ENCODE measurements around the gene GAK.

The GAK gene

GRCh38 chr4:963276-964225, 31.4 kb upstream of the GAK start:
- DNase-seq, result no peak

GRCh38 chr4:962231-963208, 30.4 kb upstream of the GAK start:
- no peak for DNase-seq

DNA sequence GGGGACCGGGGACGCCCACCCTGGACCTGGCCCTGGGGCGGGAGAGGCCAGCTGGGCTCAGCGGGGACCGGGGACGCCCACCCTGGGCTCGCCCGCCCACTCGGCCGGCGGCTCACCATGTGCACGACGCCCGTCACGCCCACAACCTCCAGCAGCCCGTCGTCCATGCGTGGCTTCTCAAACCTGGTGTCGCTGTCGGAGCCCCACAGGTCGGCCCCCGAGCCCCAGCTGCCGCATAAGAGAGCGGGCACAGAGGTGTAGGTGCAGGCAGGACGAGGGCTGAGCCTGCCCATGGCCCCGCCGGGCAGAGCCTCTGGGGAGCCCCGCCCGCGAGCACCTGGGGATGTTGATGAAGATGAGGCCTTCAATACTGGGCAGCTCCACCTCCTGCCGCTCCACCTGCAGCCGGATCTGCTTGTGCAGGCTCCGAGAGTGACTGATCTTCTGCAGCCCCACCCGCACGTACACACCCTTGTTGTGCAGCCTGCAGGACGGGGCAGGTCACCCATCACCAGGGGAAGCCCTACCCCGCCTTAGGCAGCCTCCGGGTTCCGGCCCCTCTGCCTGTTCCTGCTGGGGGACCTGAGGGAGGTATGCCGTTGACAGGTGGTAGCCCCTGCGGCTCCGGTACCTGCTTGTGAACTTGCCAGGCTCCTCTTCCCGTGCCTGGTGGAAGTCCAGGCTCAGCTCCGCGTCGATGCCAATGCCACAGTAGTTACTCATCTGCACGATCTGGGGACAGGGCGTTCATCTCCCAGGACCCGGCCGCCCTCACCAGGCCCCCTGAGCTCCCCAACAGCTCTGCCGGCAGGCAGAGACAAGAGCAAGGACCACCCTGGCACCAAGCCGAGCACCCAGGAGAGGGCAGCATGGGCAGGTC, 29.5 kb upstream of the GAK start:
- DNase-seq, result no peak

GRCh38 chr4:960636-961350, 28.7 kb upstream of the GAK start:
- DNase-seq, result no peak

- no peak for DNase-seq
These were observed 28.1 kb upstream of the GAK start for GRCh38 chr4:960140-960635.

DNA sequence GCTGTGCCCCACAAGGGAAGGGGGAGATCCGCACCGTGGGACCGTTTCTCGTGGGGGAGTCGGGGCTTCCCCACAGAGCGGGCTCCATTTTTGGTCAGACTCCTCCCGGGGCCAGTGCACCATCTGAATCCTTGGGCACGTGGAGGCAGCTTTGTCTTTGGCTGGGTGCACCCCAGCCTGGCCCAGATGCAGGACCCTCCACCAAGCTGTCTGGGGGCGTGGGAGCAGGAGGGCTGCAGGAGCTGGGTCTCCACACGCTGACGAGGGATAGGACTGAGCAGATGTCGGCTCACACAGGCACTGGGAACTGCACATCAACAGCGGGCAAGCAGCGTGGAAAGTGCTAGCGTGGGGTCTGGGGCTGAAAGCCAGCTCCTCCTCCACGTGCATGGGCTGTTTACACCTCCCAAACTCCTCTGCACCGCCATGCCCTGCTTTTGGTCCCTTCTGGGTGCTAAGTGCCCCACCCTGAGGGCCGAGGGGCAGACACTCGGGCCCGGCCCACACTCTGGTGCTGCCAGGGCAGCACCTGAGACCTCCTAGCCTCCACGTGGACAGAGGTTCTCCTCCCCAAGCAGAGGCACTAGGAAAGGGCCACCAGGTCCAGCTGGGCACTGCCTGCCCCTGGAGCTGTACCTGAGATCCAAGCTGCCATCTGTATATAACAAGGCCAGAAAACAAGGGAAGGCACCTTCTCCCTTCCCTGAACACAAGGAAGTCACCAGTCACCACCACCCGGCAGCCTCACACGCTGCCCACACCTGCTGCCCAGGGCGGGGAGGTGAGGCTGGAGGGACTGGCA, 27.4 kb upstream of the GAK start:
- DNase-seq, result no peak

GRCh38 chr4:958696-959337, 26.7 kb upstream of the GAK start:
- no peak for DNase-seq

DNA sequence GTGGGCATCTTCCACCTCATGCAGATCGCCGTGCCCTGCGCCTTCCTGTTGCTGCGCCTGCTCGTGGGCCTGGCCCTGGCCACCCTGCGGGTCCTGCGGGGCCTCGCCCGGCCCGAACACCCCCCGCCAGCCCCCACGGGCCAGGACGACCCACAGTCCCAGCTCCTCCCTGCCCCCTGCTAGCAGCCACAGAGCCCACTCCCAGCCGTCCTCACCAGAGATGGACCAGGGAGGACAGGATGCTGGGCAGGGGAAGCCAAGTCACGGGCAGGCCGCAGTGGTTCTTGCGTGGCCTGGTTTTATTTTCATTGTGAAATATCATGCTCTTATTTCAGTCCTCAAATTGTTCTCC, 26.2 kb upstream of the GAK start:
- no peak for DNase-seq

GRCh38 chr4:957581-958313, 25.6 kb upstream of the GAK start:
- DNase-seq, result no peak

DNA sequence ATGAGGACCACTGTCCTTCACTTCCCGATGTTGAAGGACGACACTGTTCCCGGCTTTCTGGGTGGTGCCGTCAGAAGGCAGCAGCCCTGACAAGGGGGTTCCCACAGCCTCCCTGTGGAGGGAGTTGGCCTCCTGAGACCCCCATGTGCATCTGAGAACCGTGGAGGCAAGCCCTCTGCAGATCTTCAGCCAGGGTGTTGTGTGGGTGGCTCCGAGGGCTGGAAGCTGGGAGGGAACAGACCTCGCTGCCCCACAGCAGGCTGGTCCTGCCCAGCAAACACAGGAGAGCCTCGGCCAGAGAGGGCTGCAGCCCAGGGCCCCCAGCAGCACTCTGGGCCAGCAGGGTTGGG, 25.1 kb upstream of the GAK start:
- DNase-seq, result no peak

GRCh38 chr4:956531-957230, 24.6 kb upstream of the GAK start:
- DNase-seq, result no peak

GRCh38 chr4:955931-956381, 23.8 kb upstream of the GAK start:
- DNase-seq, result no peak

GRCh38 chr4:955161-955921, 23.2 kb upstream of the GAK start:
- DNase-seq, result no peak

DNA sequence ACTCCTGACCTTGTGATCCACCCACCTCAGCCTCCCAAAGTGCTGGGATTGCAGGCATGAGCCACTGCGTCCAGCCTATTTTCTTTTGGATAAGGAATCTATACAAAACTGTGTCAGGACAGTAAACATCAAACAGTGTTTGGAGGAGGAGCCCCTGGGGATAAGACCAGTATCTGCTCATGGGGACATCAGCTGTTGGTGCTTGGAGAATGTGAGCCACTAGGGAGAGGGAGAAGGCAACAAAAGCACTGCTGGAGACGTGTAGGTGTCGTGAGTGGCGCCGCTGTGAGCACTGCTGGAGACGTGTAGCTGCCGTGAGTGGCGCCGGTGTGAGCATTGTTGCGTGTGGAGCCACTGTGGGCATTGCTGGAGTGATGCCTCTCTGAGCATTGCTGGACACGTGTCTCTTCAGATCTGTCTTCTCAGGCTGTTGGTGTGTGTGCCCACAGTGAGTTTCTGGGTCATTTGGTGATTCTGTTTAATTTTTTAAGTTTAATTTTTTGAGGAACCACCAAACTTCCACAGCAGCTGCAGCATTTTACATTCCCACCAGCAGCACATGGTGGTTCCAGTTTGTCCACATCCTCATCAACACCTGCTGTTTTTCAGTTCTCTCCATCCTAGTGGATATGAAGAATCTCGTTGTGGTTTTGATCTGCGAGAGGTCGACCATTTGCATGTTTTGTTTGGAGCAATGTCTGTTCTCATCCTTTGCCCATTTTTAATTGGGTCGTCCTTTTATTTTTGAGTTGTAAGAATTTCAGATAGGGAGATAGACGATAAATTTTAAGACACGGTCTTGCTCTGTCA, 22.3 kb upstream of the GAK start:
- no peak for DNase-seq

DNA sequence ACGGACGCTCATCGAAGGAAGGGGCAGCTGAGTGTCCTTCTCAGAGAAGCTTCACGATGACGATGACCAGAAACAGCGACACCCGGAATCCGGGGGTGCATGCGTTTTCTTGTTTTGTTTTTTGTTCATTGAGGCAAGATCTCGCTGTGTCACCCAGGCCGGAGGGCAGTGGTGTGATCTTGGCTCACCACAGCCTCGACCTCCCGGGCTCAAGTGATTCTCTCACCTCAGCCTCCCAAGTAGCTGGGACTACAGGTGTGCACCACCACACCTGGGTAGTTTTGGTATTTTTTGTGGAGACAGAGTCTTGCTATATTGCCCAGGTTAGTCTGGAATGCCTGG, 21.4 kb upstream of the GAK start:
- DNase-seq, result no peak

GRCh38 chr4:952881-953573, 20.9 kb upstream of the GAK start:
- no peak for DNase-seq

All from NCI-H187 treated with DMSO at 0.1 percent for 48 hours (cell line).